ENCODE measurements around the gene IL22RA1.

The IL22RA1 gene

DNA sequence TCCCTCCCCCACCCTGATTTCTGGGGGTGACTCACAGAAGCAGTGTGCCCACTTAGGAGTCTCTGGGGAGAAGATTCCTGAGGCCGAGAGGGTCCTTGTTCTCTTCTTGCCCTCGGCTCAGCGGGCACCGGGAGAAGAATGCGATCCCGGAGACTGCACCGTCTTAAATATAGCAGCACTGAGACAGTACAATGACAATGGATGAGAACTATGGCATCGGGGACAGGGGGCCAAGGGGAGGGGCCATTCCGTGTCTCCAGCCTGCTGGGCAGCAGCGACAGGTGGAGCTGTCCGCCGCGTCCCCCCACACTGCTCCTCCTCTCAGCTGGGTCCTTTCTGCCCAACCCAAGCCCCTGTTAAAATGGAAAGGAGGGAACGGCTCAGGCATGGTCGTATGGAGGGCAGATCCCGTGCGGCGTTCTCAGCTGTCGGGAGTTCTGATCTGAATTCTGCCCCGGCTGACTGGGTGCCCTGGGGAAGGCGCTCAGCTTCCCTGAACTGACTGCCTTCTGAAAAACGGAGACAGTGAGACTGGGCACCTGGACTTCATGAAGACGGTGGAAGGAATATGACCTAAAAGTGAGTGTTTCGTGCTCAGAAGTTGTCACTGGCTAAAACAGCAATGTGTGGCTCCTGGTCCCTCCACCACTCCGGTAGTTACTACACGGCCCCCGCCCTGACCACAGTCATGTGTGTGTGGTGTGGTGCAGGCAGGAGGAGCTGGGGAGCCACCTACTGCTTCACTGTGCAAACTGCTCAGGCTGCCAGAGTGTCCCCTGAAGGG lies 30.8 kb downstream of the IL22RA1 start, which contains the start of gene MYOM3:
Gene MYOM3, minus strand, starts transcription at position 140 of the 784 bp plus-strand sequence. CDS start 3,499 bp downstream, outside the sequence.
- DNase-seq = peak; percentile 73

- no peak for DNase-seq
Observed at GRCh38 chr1:24111262-24111995, 31.5 kb downstream of the IL22RA1 start.

DNA sequence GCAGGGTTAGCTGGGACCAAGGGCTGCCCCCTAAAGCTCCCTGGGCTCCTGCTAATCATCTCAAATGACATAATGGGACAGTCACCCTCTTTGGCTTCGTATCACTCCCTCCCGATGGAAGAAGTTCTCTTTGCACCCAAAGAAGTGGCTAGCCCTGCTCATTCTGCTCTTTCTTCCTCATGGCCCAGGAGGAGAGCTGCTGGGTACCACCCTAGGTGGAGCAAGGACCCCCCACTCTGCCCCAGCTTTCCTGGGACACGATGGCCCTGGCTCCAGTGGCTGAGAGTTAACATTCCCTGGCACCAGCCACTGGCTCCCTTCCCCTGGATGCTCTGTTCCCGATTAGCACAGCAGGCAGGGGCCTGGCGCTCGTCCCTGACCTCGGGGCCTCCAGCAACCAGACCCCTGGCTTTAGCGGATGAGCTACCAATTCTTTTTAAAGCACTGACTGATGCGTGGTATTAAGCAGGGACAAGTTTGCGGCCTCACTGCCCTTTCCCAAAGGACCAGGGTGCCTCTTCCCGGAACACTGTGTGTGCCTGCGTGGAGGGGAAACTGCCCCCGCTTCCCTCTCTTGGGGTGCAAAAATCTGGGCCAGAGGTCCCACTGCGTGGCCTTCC lies 32.2 kb downstream of the IL22RA1 start:
- peak; percentile 55 for DNase-seq

DNA sequence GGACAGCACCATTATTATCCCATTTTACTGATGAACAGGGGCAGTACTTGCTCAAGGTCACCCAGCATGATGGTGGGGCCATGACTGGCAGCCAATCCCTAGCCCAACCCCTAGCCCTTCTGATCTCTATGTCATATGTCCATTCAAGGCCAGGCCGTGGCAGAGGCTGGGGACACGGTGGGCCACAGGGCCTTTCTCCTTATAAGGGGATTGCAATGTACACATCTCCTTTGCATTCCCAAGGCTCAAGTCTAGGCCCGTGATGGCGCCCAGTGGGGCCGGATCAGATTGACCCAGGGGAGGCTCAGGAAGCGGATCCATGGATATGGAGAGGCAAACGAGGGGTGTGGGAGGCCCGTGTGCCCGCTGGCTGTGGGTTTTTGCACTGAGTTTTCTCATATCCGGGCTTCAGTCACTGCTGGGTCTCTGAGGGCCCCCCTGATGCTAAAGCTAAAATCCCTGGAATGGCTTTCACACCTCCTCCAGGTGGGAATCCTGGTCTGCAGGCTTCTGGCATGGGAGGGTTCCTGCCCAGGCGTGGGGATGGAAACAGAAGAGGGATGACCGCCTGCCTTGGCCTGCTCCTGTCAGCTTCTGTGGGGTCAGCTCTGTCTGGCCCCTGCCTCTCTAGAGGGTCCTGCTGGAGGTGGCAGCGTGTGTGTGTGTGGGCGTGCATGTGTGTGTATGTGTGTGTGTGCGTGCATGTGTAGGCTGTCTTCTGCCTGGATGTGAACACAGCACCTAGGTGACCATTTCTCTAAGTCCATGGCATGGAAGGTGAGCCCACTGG lies 33.1 kb downstream of the IL22RA1 start:
- no peak for DNase-seq

DNA sequence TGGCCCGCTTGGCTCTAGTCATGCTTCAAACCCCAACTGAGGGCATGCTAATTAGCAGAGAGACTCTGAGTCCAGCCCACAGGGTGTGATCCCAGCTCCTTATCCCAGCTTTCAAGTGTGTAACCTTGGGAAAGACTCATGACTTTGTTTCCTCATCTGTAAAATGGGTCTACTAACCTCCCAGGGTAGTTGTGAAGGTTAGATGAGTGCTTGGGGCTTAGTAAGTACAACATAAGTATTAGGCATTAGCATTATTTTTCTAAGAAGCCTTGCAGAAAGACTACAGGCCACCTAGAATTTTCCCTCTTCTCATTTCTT lies 33.8 kb downstream of the IL22RA1 start:
- DNase-seq = no peak

DNA sequence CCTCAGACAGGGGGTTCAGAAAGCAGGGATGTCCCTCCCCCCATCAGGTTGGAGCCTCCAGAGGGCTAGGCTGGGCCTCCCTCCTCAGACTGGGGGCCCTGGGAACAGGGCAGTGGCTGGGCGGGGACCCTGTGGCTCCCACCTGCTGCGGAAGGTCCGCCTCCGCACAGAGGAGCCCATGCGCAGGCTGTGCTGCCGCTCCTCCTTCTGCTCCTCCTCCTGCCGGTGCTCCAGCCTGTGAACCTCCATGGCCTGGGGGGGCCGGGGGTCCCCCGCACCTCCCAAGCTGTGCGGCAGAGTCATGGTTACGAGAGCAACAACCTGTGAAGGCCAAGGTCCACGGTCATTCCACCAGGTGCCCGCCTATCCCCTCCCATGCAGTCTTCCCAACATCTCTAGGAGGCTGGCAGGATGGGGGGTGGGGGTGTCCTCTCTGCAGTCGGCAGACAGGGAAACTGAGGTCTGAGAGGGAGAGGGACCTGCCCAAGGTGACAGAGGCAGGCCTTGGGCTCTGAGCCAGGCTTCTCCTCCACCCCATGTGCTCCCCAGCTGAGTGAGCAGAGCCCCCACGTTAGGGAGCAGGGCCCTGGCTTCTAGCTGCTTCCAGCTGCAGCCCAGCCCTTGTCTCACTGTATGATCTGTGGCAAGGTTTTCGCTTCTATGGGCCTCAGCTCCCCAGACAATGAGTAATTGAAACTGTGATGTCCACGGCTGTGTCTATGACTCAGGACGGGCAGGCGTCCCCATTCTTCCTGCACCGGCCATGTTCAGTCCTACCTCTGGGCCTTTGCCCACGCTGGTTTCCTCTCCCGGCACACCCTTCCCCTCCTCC lies 34.4 kb downstream of the IL22RA1 start:
- no peak for DNase-seq

- DNase-seq = no peak
Observed at GRCh38 chr1:24107462-24108138, 35.3 kb downstream of the IL22RA1 start.

DNA sequence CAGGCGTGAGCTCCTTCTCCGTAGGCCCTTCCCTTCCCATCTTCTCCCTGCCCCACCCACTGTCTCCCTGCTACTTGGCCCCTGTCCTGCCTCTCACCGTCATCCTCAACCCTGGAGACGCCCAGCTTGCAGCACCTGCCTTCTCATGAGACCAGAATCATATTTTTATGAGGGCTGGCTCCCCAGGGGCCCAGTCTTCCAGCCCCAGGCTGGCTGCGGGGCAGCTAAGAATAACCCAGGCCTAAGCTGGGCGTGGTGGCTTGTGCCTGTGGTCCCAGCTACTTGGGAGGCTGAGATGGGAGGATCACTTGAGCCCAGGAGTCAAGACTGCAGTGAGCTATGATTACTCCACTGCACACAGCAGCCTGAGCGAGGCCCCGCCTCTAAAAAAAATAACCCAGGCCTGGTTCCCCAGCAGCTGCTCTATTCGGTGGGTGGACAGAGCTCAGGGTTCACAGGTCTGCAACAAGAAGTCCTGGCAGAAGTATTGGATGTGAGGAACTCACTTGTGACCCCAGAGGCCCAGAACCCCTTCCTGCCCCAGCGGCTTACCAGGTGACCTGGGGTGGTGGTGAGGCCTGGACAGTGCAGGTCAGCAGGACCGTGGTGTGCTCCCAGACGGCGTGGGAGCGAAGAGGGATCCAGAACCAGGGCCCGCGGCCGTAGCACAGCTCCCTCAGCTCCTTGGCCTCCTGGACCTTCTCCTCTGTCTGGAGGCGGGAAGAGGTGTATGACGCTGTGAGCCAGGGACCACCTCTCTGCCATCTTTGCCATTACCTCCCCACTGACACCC lies 37.4 kb downstream of the IL22RA1 start:
- DNase-seq = no peak

DNA sequence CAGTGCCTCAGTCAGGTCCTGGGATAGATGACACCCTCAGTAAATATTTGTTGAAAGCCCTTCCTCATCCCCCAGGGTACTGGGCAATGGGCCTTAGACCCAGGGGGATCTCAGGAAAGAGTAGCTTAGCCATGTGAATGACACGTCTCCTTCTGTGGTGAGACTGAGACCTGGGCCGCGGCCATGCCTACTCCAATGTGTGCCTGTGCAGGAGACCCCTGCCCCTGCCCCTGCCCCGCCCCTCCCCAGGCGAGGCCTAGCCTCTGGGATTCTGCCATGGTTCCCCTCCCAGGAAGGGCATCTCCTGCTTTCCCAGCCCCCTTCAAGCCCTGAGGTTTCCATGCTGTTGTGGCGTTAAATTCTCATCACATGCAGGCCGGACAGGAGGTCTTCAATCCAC lies 38.1 kb downstream of the IL22RA1 start:
- no peak for DNase-seq

GRCh38 chr1:24103879-24104278 lies 39.1 kb downstream of the IL22RA1 start:
- no peak for DNase-seq

GRCh38 chr1:24103408-24103807 lies 39.5 kb downstream of the IL22RA1 start:
- DNase-seq = no peak

DNA sequence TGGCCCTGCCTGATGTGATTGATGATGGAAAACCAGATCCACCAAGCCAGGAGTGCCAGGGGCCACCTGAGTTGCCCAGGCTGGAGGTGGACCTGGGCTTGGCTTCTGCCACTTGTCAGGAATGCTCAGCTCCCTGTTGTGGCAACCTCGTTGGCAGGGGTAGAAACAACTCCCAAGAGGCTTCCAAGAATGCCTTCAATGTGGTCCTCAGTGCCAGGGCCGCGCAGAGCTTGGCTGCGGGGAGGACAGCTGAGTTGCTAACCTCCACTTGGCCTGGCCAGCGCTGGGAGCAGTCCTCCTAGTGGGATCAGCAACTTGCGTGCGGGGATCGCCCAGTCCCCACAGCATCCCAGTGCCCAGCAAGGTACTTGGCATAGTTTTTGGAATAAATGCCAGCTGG lies 40.0 kb downstream of the IL22RA1 start:
- DNase-seq = peak; percentile 54

DNA sequence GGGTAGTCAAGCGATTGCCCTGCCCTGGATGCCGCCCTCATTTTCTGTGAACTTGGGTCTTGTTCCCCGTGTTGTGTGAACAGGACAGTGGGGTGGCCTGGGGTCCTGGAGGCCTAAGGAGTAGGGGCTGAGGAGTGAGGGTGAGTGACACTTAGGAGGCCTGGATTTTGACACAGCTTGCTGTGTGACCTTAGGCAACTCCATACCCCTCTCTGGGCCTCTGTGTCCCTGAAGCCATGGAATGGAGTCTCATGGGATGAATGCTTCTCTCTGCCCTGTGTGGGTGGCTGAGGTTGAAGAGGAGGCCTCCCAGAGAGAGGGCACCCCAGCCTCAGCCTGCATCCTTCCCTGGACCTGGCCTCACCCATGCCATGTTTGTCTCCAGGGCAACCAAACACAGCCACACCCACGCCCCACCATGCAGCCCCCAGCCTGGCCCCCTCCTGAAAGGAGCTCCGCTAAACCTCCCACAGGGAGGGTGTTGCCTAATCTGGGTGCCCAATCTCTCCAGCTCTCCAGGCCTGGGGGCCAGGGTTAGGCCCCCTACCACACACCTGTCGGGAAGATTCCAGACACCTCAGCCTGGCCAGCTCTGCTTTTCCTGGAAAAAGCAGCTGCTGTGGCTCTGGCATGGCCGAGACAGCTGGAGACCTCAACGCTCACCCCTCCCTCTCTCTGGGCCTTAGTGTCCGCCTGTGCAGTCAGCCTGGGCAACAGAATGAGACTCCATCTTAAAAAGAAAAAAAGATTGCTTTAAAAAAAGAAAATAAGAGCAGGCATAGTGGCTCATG lies 40.9 kb downstream of the IL22RA1 start:
- DNase-seq = peak; percentile 74

- no peak for DNase-seq
Observed at GRCh38 chr1:24100945-24101737, 41.8 kb downstream of the IL22RA1 start.

DNA sequence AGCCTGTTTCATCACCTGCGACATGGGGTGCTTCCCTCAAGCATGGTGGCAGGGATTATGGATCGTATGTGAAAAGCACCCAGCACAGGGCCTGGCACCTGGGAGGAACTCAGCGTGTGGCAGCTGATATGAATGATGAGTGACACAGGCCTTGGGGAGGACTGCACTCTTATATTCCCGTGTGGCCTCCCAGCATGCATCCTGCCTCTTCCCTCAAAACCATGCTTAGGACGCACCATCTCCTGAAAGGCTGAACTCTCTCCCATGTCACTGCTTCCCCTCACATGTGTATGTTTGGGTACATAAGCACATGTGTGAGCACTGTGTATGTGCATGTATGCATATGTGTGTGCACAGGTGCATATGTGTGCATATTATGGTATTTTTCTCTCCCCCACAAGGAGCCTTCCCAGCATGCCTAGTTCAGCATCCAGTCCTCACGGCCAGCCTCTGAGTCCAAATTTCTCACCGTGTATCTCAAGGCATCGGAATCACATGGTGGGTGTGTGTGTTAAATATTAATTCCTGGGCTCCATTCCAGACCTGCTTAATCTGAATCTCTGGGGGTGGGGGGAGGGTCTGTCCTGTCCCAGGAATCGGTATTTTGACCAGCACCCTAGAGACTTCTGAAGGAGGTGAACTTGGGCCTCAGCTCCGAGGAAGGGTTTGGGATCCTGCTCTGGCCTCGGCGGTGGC lies 43.8 kb downstream of the IL22RA1 start:
- DNase-seq = no peak

DNA sequence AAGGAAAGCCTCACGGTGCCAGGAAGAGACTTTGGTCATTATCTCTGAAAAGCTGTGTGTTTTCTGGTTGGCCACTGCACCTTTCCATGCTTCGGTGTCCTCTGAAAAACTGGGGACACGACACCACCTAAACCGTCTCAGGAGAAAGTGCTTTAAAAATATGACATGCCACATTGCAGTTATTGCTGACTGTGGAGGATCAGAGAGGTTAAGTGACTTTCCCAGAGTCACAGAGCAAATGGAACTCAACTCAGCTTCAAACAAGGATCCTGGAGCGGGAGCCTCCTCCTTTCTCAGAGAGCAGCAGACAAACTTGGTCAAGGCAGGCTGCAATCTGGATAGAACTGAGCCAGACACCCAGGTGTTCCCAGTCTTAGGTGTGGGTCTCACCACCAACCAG lies 44.8 kb downstream of the IL22RA1 start:
- no peak for DNase-seq

GRCh38 chr1:24097663-24098062 lies 45.3 kb downstream of the IL22RA1 start:
- no peak for DNase-seq

- no peak for DNase-seq
Observed at GRCh38 chr1:24096739-24097103, 46.2 kb downstream of the IL22RA1 start.

Data from right forelimb (tissue), 1 donor.